CD14-positive monocyte (primary cell): Measurements from ENCODE around the gene GPC5. TPM values are rescaled to one million over a fixed set of nuclear protein-coding genes. Genes with fewer than 3 reads are reported as not detected.

Experiments used
- DNase-seq, 3 donors: peaks; one replicate each; pipeline ENCODE4 v3.0.0-alpha.2; 2011 to 2022
- H2AFZ ChIP-seq: 2 replicates; pipeline ENCODE4 v1.6.0; 2012; ENCODE audit warnings: mild to moderate bottlenecking, low read depth, low read length, inconsistent platforms; ENCODE audit not compliant: insufficient read depth, poor library complexity, severe bottlenecking
- H3K27ac ChIP-seq, 2 donors: 1 replicate in 1 of 2; 2 replicates in 1 of 2; pipeline ENCODE4 v1.5.1; 2012 to 2013; ENCODE audit warnings: low read length in 2 of 2, control low read depth in 1 of 2, inconsistent platforms in 1 of 2, low read depth in 1 of 2, mild to moderate bottlenecking in 1 of 2
- H3K27me3 ChIP-seq, 2 donors: one replicate each; pipeline versions ENCODE4 v1.6.0 to v1.6.1; 2011 to 2013; ENCODE audit warnings: low read length in 2 of 2; ENCODE audit not compliant: control insufficient read depth in 2 of 2, insufficient read depth in 2 of 2
- H3K36me3 ChIP-seq, 2 donors: replicated peaks in 1 of 2; 1 replicate in 1 of 2; 2 replicates in 1 of 2; pipeline versions ENCODE4 v1.5.1 to v1.6.1; 2012 to 2013; ENCODE audit warnings: low read length in 2 of 2, control low read depth in 1 of 2, inconsistent platforms in 1 of 2, mild to moderate bottlenecking in 1 of 2; ENCODE audit not compliant: insufficient read depth in 2 of 2, control insufficient read depth in 1 of 2
- H3K4me1 ChIP-seq, 2 donors: 1 replicate in 1 of 2; 2 replicates in 1 of 2; pipeline versions ENCODE4 v1.5.1 to v1.6.1; 2012 to 2013; ENCODE audit warnings: low read length in 2 of 2, control low read depth in 1 of 2, inconsistent platforms in 1 of 2, mild to moderate bottlenecking in 1 of 2, moderate library complexity in 1 of 2; ENCODE audit not compliant: insufficient read depth in 2 of 2, control insufficient read depth in 1 of 2
- H3K4me2 ChIP-seq: replicated peaks from 2 replicates; pipeline ENCODE3; 2012; ENCODE audit warnings: low read length, moderate library complexity, mild to moderate bottlenecking; ENCODE audit not compliant: poor library complexity, severe bottlenecking; ENCODE audit errors: extremely low read depth
- H3K4me3 ChIP-seq, 3 experiments: fragments of 200-600 bp in 1 of 3; sonication (generic) in 1 of 3; replicated peaks in 1 of 3; 1 replicate in 2 of 3; 2 replicates in 1 of 3; pipeline ENCODE4 v1.5.1; 2011 to 2013; ENCODE audit warnings: low read length in 3 of 3, mild to moderate bottlenecking in 3 of 3, control low read depth in 2 of 3, low read depth in 2 of 3, inconsistent platforms in 1 of 3, moderate library complexity in 1 of 3
- H3K79me2 ChIP-seq: 2 replicates; pipeline ENCODE4 v1.6.0; 2012; ENCODE audit warnings: mild to moderate bottlenecking, control low read depth, inconsistent platforms, low read length, moderate library complexity; ENCODE audit not compliant: insufficient read depth
- H3K9ac ChIP-seq: 2 replicates; pipeline ENCODE4 v1.6.0; 2017; ENCODE audit warnings: low read length, mild to moderate bottlenecking; ENCODE audit not compliant: insufficient read depth, poor library complexity, severe bottlenecking
- H3K9me3 ChIP-seq, 2 donors: replicated peaks in 1 of 2; 1 replicate in 1 of 2; 2 replicates in 1 of 2; pipeline versions ENCODE4 v1.5.1 to v1.6.1; 2012 to 2013; ENCODE audit warnings: low read length in 2 of 2, control low read depth in 1 of 2; ENCODE audit not compliant: control insufficient read depth in 1 of 2, insufficient read depth in 1 of 2
- H4K20me1 ChIP-seq: 2 replicates; pipeline ENCODE4 v1.6.0; 2012; ENCODE audit warnings: mild to moderate bottlenecking, low read length, control low read depth, moderate library complexity; ENCODE audit not compliant: insufficient read depth
- H3K27ac Mint-ChIP-seq, 7 donors: one replicate each; pipeline ENCODE4 v1.8.0; 2020; ENCODE audit warnings: mild to moderate bottlenecking in 7 of 7, mixed read lengths in 7 of 7, moderate library complexity in 6 of 7, inconsistent platforms in 2 of 7
- H3K27me3 Mint-ChIP-seq, 3 donors: one replicate each; pipeline ENCODE4 v1.8.0; 2021 to 2022; ENCODE audit warnings: low read depth in 3 of 3, mild to moderate bottlenecking in 3 of 3, mixed read lengths in 3 of 3, moderate library complexity in 3 of 3, inconsistent platforms in 1 of 3
- H3K36me3 Mint-ChIP-seq, 2 donors: one replicate each; pipeline ENCODE4 v1.8.0; 2020; ENCODE audit warnings: mixed read lengths in 2 of 2, inconsistent platforms in 1 of 2, mild to moderate bottlenecking in 1 of 2
- H3K4me1 Mint-ChIP-seq: one replicate; pipeline ENCODE4 v1.8.0; 2020; ENCODE audit warnings: mild to moderate bottlenecking, mixed read lengths
- H3K4me3 Mint-ChIP-seq, 2 donors: one replicate each; pipeline ENCODE4 v1.8.0; 2020; ENCODE audit warnings: mild to moderate bottlenecking in 2 of 2, mixed read lengths in 2 of 2, moderate library complexity in 1 of 2
- H3K9me3 Mint-ChIP-seq, 7 donors: one replicate each; pipeline ENCODE4 v1.8.0; 2020 to 2022; ENCODE audit warnings: mixed read lengths in 7 of 7, mild to moderate bottlenecking in 6 of 7, moderate library complexity in 6 of 7, inconsistent platforms in 2 of 7
- CTCF ChIP-seq: fragments of 200-600 bp; IDR thresholded peaks from one replicate; pipeline ENCODE4 v1.8.0; 2022; ENCODE audit warnings: antibody characterized with exemption, mild to moderate bottlenecking
- WGBS: methylation state at CpG from one replicate; pipeline ENCODE4 v1.1.5; 2013; ENCODE audit warnings: missing lambda C conversion rate; ENCODE audit not compliant: insufficient coverage; 5-methylcytosine and 5-hydroxymethylcytosine counted together
- intact Hi-C, 2 donors: fragments of 100-400 bp; cut with micrococcal nuclease; formaldehyde crosslinking; loops; one replicate each; pipeline versions ENCODE4 v1.15.0 to v1.15.1; 2023
- polyA plus RNA-seq, 3 donors: library from polyadenylated mRNA; depleted of rRNA in 1 of 3; unstranded in 2 of 3; stranded (reverse) in 1 of 3; fragments of 300-500 nt in 2 of 3; fragments of >200 nt in 1 of 3; fragmentation: Illumina TruSeq in 2 of 3; gene quantifications; 1 replicate in 2 of 3; 2 replicates in 1 of 3; pipeline ENCODE4 v1.2.3, GENCODE V29; 2012 to 2021

The GPC5 gene
- polyA plus RNA-seq, 3 donors, result not detected

- H3K4me3 Mint-ChIP-seq, result no peak overlapping the region
- Histone ChIP-seq H3K4me1 (no peaks in the 10 kb centered on the region), H3K4me3 (no peak overlapping the region), H3K27ac (no peak overlapping the region), H3K9me3 (no peaks in the 10 kb centered on the region), H3K4me2 (no peak overlapping the region), H3K36me3 (no peaks in the 10 kb centered on the region), H2AFZ (no peak overlapping the region), H4K20me1 (no peaks in the 10 kb centered on the region), H3K9ac (no peak overlapping the region), H3K79me2 (no peaks in the 10 kb centered on the region), H3K27me3 (no peaks in the 10 kb centered on the region)
- H3K27me3 Mint-ChIP-seq, result peaks cover 0 to 2% (median 0%) of the 10 kb centered on the region in 3 donors
- DNase-seq, result no peak
- WGBS, result 82% methylated on average over 3 of the region's 4 CpGs
- H3K27ac Mint-ChIP-seq, result no peak overlapping the region
- no peaks in the 10 kb centered on the region for H3K9me3 Mint-ChIP-seq
- H3K36me3 Mint-ChIP-seq, result no peaks in the 10 kb centered on the region
- no peak for TF ChIP-seq CTCF
- intact Hi-C loops, result no loop called here
- no peaks in the 10 kb centered on the region for H3K4me1 Mint-ChIP-seq
These were observed 414.8 kb downstream of the GPC5 start for GRCh38 chr13:91813253-91813652.

GRCh38 chr13:91816263-91816807, 417.9 kb downstream of the GPC5 start:
- no peak overlapping the region for H3K27ac Mint-ChIP-seq
- Histone ChIP-seq H3K9ac (no peak overlapping the region), H3K4me1 (no peaks in the 10 kb centered on the region), H3K27ac (no peak overlapping the region), H3K27me3 (no peaks in the 10 kb centered on the region), H3K4me2 (no peak overlapping the region), H3K79me2 (no peaks in the 10 kb centered on the region), H3K4me3 (no peak overlapping the region), H4K20me1 (no peaks in the 10 kb centered on the region), H3K36me3 (no peaks in the 10 kb centered on the region), H2AFZ (no peak overlapping the region), H3K9me3 (no peaks in the 10 kb centered on the region)
- TF ChIP-seq CTCF, result no peak
- H3K27me3 Mint-ChIP-seq, result peaks cover 0 to 2% (median 0%) of the 10 kb centered on the region in 3 donors
- intact Hi-C loops, result no loop called here
- H3K36me3 Mint-ChIP-seq, result no peaks in the 10 kb centered on the region
- DNase-seq, result no peak
- no peaks in the 10 kb centered on the region for H3K9me3 Mint-ChIP-seq
- no peak overlapping the region for H3K4me3 Mint-ChIP-seq
- 56% methylated on average over 1 of the region's 4 CpGs for WGBS
- no peaks in the 10 kb centered on the region for H3K4me1 Mint-ChIP-seq
